AG09309 (cell line): ENCODE data around the gene FNDC3B.

Source experiments
- DNase-seq: peaks from one replicate; pipeline ENCODE4 v3.0.0-alpha.2; 2010; ENCODE audit warnings: low read depth
- H3K4me3 ChIP-seq: 2 replicates; pipeline ENCODE4 v1.5.1; 2011; ENCODE audit warnings: mild to moderate bottlenecking, low read depth, low read length, moderate library complexity; ENCODE audit not compliant: control insufficient read depth
- TF ChIP-seq, protein P1 (sequence below): IDR thresholded peaks from 2 replicates; pipeline ENCODE4 v1.5.1; 2011; ENCODE audit warnings: mild to moderate bottlenecking, low read depth, low read length, inconsistent platforms; ENCODE audit not compliant: insufficient read depth, control insufficient read depth; ENCODE audit errors: missing control alignments

FNDC3B gene

DNA sequence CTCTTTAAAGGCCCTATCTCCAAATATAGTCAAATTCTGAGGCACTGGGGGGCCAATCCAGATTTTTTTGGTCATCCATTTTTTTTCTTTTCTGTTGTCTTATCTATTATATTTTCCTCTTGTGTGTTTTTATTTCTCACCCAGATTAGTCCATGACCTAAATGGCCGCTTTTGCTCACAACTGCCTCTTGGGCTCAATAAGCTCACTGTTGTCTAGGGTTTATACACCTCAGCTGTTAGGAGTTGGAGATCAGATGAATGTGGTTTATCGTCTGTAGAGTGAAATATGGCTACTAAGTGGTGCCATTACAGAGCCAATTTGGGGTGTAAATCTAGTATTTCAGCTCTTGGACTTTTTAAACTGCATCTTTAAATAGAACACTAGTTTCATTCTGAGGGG, 235.5 kb downstream of the FNDC3B start:
- DNase-seq, result no peak
- TF ChIP-seq, protein P1, sequence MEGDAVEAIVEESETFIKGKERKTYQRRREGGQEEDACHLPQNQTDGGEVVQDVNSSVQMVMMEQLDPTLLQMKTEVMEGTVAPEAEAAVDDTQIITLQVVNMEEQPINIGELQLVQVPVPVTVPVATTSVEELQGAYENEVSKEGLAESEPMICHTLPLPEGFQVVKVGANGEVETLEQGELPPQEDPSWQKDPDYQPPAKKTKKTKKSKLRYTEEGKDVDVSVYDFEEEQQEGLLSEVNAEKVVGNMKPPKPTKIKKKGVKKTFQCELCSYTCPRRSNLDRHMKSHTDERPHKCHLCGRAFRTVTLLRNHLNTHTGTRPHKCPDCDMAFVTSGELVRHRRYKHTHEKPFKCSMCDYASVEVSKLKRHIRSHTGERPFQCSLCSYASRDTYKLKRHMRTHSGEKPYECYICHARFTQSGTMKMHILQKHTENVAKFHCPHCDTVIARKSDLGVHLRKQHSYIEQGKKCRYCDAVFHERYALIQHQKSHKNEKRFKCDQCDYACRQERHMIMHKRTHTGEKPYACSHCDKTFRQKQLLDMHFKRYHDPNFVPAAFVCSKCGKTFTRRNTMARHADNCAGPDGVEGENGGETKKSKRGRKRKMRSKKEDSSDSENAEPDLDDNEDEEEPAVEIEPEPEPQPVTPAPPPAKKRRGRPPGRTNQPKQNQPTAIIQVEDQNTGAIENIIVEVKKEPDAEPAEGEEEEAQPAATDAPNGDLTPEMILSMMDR, result no peak
- no peak overlapping the region for H3K4me3 ChIP-seq

DNA sequence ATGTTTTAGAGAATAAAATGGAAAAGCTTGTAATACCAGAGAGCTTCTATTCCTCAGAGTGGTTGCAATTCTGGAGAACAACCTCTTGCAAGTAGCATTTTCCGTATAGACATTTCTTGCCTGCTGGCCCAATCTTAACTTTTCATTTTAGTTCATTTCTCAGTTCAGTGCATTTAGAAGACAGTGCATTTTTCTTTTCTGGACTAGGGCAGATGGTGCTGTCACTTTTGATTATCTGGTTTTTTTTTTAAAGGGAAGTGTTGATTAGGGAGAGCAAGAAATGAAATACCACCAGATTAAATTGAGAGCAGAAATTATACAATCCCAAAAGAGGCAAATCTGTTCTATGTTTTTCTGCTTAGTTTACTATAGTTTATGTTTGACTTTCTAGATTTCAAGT, 236.2 kb downstream of the FNDC3B start:
- H3K4me3 ChIP-seq, result no peak overlapping the region
- TF ChIP-seq, protein P1, result no peak

DNA sequence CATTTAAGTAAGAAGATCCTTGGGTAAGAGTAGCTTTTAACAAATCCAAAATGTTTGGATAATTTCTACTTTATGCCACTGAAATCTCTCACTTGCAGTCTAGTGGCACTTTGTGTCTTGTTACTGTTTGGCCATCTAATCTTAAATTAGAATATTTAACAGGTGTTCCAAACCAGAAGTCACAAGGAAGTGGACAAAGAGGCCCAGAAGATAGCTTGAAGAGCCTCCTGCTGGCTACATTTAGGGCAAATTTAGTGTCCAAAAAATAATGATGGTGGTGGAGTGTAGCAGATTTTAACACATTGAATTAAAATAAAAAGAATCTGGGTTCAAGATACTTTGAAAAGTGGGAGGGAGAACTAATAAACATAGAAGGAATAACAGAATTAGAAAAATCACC, 236.7 kb downstream of the FNDC3B start:
- DNase-seq, result no peak
- H3K4me3 ChIP-seq, result no peak overlapping the region
- TF ChIP-seq, protein P1, result no peak

More for the DNA sequence above, 236.2 kb downstream of the FNDC3B start:
- no peak for DNase-seq

DNA sequence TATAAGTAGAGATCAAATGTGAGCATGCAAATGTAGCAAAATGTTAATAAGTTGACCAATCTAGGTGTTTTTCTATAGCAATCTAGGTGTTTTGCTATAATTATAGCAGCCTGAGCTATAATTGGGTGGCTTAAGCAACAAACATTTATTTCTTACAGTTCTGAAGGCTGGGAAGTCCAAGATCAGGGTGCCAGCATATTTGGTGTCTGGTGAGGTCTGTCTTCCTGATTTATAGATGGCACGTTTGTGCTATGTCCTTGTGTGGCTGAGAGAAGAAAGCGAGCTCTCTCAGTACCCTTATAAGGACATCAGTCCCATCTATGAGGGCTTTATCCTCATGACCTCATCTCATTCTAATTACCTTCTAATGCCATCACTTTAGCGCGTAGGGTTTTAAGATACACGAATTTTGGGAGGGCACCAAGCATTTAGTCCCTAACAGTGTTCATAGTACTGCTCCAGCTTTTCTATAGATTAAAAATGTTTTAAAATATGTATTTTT, 237.8 kb downstream of the FNDC3B start:
- H3K4me3 ChIP-seq, result no peak overlapping the region
- no peak for DNase-seq
- TF ChIP-seq, protein P1, result no peak

DNA sequence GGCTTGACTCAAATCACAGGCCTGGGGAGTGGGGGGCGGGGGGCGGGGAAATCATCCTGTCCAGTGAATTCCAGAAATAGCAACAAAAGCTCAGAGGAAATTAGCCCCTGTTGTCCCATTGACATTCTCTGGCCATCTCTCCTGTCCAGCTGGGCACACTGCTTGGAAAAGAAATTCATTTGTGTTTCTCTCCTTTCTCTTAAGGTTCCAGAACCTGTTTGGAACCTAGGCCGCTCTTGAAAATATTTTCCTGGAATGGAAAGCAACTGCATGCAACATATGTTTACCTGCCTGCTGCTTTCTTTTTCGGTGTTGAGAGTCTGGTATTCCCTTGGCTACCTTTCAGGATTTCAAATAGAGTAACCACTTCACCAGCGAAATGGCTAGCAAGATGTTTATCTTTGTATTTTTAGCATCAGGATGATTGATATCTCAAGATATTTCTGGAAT, 239.8 kb downstream of the FNDC3B start:
- no peak overlapping the region for H3K4me3 ChIP-seq
- TF ChIP-seq, protein P1, result no peak
- DNase-seq, result no peak

DNA sequence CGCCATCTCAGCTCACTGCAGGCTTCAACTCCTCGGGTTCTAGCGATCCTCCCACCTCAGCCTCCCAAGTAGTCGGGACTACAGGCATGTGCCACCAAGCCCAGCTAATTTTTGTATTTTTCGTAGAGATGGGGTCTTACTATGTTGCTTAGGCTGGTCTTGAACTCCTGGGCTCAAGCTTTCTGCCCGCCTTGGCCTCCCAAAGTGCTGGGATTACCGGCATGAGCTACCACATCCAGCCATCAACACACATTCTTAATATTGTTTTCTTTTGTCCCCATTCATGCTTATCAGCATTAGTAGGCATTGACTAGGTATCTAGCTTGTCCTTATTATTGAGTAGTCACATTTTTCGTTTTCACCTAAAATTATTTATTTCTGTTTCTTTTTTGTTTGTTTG, 240.6 kb downstream of the FNDC3B start:
- no peak overlapping the region for H3K4me3 ChIP-seq
- TF ChIP-seq, protein P1, result no peak

More for the DNA sequence above, 240.6 kb downstream of the FNDC3B start:
- no peak for DNase-seq
